Dendritic cell treated with granulocyte-macrophage colony-stimulating factor and Interleukin-4, amounts not matched to agents 40 ng/mL and 50 ng/mL, for 4 days (primary cell): ENCODE results near the gene DCAF15.
"Not testable (repeated sequence)": the region's sequence is repeated elsewhere in the genome, so short reads cannot be mapped to it uniquely, and the experiment has no call there.

Experiments
- H3K27ac Mint-ChIP-seq: one replicate; pipeline ENCODE4 v1.8.0; 2022; ENCODE audit warnings: mild to moderate bottlenecking, mixed read lengths
- H3K27me3 Mint-ChIP-seq: one replicate; pipeline ENCODE4 v1.8.0; 2022; ENCODE audit warnings: mild to moderate bottlenecking, mixed read lengths
- H3K36me3 Mint-ChIP-seq: one replicate; pipeline ENCODE4 v1.8.0; 2022; ENCODE audit warnings: low read depth, mixed read lengths
- H3K4me1 Mint-ChIP-seq: one replicate; pipeline ENCODE4 v1.8.0; 2022; ENCODE audit warnings: low read depth, mixed read lengths
- H3K4me3 Mint-ChIP-seq: one replicate; pipeline ENCODE4 v1.8.0; 2022; ENCODE audit warnings: mild to moderate bottlenecking, moderate library complexity, mixed read lengths
- H3K9me3 Mint-ChIP-seq: one replicate; pipeline ENCODE4 v1.8.0; 2022; ENCODE audit warnings: mixed read lengths
- intact Hi-C: fragments of 100-400 bp; cut with micrococcal nuclease; formaldehyde crosslinking; loops from one replicate; pipeline ENCODE4 v1.15.0; 2022

DCAF15 gene

DNA sequence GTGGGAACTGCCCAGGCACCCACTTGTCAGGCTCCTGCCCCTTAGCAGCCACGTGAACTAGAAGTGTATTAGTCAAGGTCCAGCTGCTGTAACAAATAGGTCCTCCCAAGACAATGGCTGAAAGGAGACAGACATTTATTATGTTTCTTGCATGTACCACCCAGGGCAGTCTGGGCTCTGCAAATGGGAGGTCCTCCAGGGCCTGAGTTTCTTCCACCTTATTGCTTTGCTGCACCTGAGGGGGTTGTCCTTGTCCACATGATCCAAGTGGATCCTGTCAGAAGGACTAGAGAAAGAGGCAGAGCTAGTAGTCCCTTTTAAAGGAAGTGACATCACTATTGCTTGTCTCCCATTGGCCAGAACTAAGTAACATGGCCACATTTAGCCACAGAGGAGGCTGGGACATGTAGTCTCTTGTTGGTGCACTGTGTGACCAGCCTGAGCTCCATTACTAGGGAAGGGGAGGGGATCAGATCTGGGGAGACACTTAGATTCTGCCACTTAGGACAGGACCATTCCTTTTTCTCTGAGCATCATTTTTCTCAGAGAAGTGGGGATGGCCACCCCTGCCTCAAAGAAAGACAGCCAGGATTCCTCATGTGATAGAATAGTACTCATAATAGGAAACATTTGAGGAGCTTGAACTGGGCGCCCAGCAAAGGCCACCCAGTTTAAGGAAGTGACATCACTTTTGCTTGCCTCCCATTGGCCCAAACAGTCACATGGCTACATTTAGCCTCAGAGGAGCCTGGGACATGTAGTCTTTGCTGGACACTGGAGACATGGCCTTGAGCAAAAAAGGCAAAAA is 31.2 kb upstream of the DCAF15 start:
- H3K27ac Mint-ChIP-seq = no peak overlapping the region
- peaks cover 3% of the 10 kb centered on the region for H3K4me1 Mint-ChIP-seq
- no peaks in the 10 kb centered on the region for H3K9me3 Mint-ChIP-seq
- peaks cover 2% of the 10 kb centered on the region for H3K27me3 Mint-ChIP-seq
- intact Hi-C loops = no loop called here
- H3K4me3 Mint-ChIP-seq = no peak overlapping the region
- peaks cover 86% of the 10 kb centered on the region for H3K36me3 Mint-ChIP-seq

DNA sequence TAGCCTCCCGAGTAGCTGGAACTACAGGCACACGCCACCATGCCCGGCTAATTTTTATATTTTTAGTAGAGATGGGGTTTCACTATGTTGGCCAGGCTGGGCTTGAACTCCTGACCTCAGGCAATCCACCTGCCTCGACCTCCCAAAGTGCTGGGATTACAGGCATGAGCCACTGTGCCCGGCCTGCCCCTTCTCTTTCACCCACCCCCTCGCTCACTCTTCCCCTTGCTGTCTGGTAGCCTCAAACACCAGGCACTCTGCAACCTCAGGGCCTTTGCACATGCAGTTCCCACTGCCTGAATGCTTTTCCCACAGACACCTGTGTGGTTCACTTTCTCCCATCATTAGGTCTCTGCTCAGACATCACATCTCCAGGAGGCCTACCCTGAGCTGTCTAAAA is 30.2 kb upstream of the DCAF15 start:
- intact Hi-C loops, H3K9me3 Mint-ChIP-seq, H3K27ac Mint-ChIP-seq, H3K4me3 Mint-ChIP-seq, H3K27me3 Mint-ChIP-seq: not testable (repeated sequence)
- H3K4me1 Mint-ChIP-seq = peaks cover 12% of the 10 kb centered on the region
- peaks cover 94% of the 10 kb centered on the region for H3K36me3 Mint-ChIP-seq

DNA sequence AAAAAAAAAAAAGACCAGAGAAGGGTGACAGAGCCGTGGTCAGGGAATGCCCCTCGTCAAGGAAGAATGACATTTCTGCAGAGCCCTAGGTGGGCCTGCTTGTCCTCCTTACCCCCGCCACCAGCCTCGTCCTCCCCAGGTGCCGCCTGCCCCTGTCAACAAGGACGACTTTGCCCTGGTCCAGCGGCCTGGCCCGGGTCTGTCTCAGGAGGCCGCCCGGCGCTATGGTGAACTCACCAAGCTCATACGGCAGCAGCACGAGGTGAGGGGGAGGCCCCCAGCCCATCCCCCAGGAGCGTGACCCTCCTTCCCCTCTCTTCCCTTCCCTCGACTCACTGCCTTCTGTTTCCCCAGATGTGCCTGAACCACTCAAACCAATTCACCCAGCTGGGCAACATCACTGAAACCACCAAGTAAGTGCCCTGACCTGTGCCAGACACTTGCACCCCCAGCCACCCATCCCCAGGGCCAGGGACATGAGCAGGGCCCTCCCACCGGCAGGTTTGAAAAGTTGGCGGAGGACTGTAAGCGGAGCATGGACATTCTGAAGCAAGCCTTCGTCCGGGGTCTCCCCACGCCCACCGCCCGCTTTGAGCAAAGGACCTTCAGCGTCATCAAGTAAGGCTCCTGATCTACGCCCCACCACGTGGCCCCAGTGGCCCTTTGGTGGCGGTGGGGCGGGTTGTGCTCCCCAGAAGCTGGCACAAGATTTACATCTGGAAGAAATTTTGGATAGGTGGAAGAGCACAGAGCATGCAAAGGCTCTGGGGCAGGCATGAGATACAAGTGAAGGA is 28.9 kb upstream of the DCAF15 start:
- peaks cover 100% of the 10 kb centered on the region for H3K36me3 Mint-ChIP-seq
- H3K4me3 Mint-ChIP-seq = no peak overlapping the region
- intact Hi-C loops = no loop called here
- no peaks in the 10 kb centered on the region for H3K9me3 Mint-ChIP-seq
- H3K27me3 Mint-ChIP-seq = peaks cover 2% of the 10 kb centered on the region
- peaks cover 17% of the 10 kb centered on the region for H3K4me1 Mint-ChIP-seq
- H3K27ac Mint-ChIP-seq = no peak overlapping the region

DNA sequence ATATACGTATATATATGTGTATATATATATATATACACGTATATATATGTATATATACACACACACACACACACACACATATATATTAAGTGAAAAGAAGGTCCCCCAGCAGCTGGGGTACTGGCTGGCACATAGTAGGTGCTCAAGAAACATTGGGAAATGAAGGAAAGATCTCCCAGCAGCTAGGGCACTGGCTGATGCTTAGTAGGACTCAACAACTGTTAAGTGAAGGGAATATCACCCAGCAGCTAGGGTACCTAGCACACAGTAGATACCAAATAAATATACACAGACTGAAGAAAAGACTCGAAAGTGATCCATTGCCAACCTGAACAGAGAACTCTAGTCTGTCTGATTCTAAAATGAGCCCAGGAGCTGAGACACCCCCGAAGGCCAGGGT is 26.3 kb upstream of the DCAF15 start:
- peaks cover 96% of the 10 kb centered on the region for H3K36me3 Mint-ChIP-seq
- H3K9me3 Mint-ChIP-seq = no peaks in the 10 kb centered on the region
- intact Hi-C loops = no loop called here
- H3K4me1 Mint-ChIP-seq = peaks cover 17% of the 10 kb centered on the region
- H3K27ac Mint-ChIP-seq = peak overlapping the region; percentile 46
- H3K4me3 Mint-ChIP-seq = no peak overlapping the region
- H3K27me3 Mint-ChIP-seq = peaks cover 2% of the 10 kb centered on the region

DNA sequence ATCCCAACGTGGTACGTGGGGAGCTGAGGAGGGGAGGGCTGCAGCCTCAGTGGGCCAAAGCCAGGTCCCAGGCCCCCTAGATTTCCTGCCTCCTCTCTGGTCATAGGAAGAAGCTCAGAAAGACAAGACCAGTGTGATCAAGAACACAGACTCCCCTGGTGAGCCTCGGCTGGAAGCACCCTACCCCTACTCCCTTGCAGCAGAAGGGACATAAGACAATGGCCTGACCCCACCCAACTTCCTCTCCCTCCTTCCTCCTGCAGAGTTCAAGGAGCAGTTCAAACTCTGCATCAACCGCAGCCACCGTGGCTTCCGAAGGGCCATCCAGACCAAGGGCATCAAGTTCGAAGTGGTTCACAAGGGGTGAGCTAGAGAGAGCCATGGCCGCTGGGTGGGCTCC is 25.6 kb upstream of the DCAF15 start:
- Mint-ChIP-seq H3K36me3 (peaks cover 96% of the 10 kb centered on the region), H3K9me3 (no peaks in the 10 kb centered on the region), H3K4me1 (peaks cover 17% of the 10 kb centered on the region), H3K4me3 (no peak overlapping the region), H3K27me3 (peaks cover 2% of the 10 kb centered on the region), H3K27ac (peak overlapping the region; percentile 46)
- intact Hi-C loops = no loop called here

DNA sequence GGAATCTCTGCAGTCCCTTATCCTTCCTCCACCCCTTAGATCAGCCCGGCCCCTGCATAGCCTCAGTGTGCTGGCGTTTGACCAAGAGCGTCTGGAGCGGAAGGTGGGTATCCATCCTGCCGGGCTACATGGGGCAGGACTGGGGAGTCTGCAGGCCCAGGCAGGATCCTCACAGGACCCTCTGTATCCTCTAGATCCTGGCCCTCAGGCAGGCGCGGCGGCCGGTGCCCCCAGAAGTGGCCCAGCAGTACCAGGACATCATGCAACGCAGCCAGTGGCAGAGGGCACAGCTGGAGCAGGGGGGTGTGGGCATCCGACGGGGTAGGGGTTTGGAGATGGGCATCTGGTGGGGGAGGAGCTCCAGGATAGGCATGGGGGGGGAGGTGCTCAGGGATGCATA is 23.0 kb upstream of the DCAF15 start:
- intact Hi-C loops = no loop called here
- Mint-ChIP-seq H3K36me3 (peaks cover 76% of the 10 kb centered on the region), H3K27me3 (peaks cover 9% of the 10 kb centered on the region), H3K27ac (no peak overlapping the region), H3K9me3 (no peaks in the 10 kb centered on the region), H3K4me3 (no peak overlapping the region), H3K4me1 (peaks cover 17% of the 10 kb centered on the region)

DNA sequence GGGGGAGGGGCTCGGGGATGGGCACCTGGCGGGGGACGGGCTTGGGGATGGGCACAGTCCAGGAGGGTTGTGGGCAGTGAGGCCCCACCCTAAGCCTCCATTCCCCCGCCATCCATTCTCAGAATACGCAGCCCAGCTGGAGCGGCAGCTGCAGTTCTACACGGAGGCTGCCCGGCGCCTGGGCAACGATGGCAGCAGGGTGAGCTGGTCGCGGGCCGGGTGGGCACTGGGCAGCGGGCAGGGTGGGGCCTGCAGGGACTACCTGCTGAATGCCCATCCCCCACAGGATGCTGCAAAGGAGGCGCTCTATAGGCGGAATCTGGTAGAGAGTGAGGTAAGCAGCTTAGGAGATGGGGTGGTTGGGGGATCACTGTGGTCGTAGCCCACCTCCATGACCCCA is 22.4 kb upstream of the DCAF15 start:
- Mint-ChIP-seq H3K4me3 (no peak overlapping the region), H3K27me3 (peaks cover 10% of the 10 kb centered on the region), H3K4me1 (peaks cover 17% of the 10 kb centered on the region), H3K36me3 (peaks cover 70% of the 10 kb centered on the region), H3K9me3 (no peaks in the 10 kb centered on the region), H3K27ac (no peak overlapping the region)
- intact Hi-C loops = no loop called here

DNA sequence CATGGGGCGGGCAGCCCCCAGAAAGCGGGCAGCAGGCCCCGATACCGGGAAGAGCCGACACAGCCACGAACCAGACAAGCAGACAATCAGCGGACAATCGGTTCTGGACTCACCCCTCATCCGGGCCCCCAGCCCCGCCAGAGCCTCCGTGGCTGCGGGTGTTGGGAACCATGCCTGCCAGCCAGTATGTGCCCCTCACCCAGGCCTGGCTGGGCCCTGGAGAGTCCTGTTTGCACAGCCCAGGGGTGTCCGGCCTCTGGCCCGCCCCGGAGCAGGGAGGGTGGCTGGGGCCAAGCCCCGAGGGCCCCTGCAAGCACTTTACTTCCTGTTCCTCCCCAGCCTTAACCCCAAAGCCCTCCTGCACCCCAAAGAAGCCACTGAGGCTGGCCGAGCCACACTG is 21.9 kb upstream of the DCAF15 start:
- peaks cover 10% of the 10 kb centered on the region for H3K27me3 Mint-ChIP-seq
- intact Hi-C loops = no loop called here

DNA sequence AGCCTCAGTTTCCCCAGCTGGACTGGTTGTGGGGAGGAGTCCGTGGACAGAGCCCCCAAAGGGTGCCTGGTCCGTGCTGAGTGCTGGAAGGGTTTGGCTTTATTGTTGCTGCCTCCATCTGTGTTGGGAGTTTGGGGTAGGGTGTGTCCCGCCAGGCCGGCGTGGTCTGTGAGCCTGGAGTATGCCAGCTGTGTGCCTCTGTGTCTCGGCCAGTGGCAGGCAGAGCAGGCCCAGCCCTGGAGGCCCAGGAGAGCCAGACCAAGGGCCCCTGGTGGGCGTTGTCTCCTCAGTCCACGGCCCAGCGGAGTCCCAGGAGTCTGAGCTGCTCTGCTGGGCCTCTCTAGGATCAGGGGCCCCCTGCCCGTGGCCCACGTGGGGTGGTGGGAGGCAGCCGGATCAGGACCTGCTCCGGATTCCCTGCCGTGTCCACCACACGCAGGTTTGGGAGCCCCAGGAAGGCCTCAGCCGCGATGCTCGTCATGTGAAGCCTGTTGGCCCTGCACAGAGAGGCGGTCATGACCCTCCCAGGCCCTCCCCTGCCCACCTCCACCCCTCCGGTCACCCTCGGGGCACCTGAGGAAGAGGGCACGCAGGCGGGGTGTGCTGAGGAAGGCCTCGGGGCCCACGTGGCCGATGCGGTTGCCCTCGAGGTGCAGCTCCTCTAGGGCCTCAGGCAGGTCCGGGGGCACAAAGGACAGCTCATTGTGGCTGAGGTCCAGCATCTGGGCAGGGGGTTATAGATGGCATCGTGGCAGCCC is 20.7 kb upstream of the DCAF15 start:
- intact Hi-C loops = no loop called here
- Mint-ChIP-seq H3K27ac (no peak overlapping the region), H3K27me3 (peaks cover 12% of the 10 kb centered on the region), H3K4me3 (no peak overlapping the region), H3K4me1 (peaks cover 10% of the 10 kb centered on the region), H3K9me3 (no peaks in the 10 kb centered on the region), H3K36me3 (peaks cover 54% of the 10 kb centered on the region)

More for the DNA sequence above, 21.9 kb upstream of the DCAF15 start:
- Mint-ChIP-seq H3K27ac (no peak overlapping the region), H3K4me3 (no peak overlapping the region), H3K36me3 (peaks cover 65% of the 10 kb centered on the region), H3K4me1 (peaks cover 17% of the 10 kb centered on the region), H3K9me3 (no peaks in the 10 kb centered on the region)

DNA sequence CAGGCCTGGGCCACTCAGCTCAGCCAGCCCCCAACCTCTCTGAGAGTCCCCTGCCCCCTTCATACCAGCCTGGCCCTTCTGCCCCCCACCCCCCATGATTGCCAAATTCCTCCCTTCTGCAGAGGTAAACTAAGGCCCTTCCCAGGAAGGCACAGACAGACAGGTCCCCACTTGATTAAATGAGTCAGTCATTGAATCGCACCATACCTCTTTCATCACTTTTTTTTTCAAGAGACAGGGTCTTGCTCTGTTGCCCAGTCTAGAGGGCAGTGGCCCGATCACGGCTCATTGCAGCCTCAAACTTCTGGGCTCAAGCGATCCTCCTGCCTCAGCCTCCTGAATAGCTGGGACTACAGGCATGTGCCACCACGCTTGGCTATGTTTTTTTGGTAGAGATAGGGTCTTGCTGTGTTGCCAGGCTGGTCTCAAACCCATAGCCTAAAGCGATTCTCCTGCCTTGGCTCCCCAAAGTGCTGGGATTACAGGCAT is 20.1 kb upstream of the DCAF15 start:
- H3K36me3 Mint-ChIP-seq = peaks cover 48% of the 10 kb centered on the region
- peaks cover 4% of the 10 kb centered on the region for H3K4me1 Mint-ChIP-seq
- no peak overlapping the region for H3K27ac Mint-ChIP-seq
- H3K9me3 Mint-ChIP-seq = no peaks in the 10 kb centered on the region
- peaks cover 12% of the 10 kb centered on the region for H3K27me3 Mint-ChIP-seq
- intact Hi-C loops = no loop called here
- no peak overlapping the region for H3K4me3 Mint-ChIP-seq

DNA sequence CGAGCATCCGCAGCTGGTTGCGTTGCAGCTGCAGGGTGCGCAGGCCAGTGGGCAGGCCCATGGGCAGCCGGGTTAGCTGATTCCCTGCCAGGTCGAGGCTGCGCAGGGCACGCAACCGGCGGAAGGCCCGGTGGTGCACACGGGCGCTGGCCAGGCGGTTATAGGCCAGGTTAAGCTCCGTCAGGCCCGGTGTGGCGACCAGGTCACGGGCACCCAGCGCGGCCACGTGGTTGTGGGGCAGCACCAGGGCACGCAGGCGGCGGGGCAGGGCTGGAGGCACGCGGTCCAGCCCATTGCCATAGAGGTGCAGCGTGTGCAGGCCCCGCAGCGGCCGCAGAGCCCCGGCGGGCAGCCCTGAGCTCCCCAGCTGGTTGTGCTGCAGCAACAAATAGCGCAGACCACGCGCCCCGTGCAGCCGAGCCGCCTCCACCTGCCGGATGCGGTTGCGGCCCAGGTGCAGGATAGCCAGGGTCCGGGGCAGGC is 19.4 kb upstream of the DCAF15 start:
- Mint-ChIP-seq H3K4me1 (peaks cover 6% of the 10 kb centered on the region), H3K27ac (no peak overlapping the region), H3K36me3 (peaks cover 40% of the 10 kb centered on the region), H3K9me3 (no peaks in the 10 kb centered on the region), H3K4me3 (no peak overlapping the region), H3K27me3 (peaks cover 20% of the 10 kb centered on the region)
- intact Hi-C loops = no loop called here

DNA sequence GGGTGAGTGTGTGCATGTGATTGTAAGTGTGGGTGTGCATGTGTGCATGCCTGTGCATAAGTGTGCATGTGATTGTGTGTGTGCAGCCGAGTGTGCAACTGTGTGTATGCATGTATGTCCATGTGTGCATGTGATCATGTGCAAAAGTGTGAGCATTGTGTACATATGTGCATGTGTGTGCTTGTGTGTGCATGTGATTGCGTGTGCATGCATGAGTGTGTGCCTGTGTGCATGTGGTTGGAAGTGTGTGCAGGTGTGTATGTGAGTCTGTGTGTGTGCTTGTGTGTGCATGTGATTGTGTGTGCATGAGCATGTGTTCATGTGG is 17.6 kb upstream of the DCAF15 start:
- Mint-ChIP-seq H3K4me3 (no peak overlapping the region), H3K27me3 (peaks cover 33% of the 10 kb centered on the region), H3K36me3 (peaks cover 24% of the 10 kb centered on the region), H3K27ac (no peak overlapping the region), H3K9me3 (no peaks in the 10 kb centered on the region), H3K4me1 (peaks cover 6% of the 10 kb centered on the region)
- intact Hi-C loops = no loop called here

DNA sequence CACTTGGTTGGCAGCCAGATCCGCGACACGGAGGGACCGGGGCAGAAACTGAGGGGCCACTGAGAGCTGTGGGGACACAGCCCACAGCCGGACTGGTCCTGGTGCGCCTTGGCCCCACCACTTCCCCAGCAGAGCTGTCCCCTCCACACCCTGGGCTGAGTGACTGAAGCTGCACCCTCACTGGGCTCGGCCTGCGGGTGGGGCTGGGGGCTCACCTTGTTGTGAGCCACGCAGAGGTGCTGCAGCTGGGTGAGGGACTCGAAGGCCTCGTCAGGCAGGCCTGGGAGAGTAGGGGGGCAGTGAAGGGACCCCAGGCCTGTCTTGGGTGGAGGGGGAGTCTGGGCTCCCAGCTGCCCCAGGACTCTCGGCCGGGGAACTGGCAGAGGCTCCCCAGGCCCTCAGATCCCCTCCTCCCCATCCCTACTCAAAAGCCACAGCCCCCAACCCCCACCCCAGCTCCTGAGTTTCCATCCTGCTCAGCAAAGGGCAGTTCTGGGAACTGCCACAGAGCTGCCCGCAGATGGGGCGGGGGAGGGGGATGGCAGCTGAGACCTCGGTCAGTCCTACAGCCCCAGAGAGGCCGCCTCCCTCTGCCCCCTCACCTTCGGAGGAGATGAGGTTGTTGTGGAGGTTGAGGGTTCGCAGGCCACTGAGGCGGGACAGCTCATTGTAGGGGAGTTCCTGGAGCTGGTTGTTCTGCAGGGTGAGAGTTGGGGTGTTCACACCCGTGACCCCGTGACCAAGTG is 16.4 kb upstream of the DCAF15 start:
- H3K9me3 Mint-ChIP-seq = no peaks in the 10 kb centered on the region
- peaks cover 33% of the 10 kb centered on the region for H3K27me3 Mint-ChIP-seq
- peaks cover 6% of the 10 kb centered on the region for H3K4me1 Mint-ChIP-seq
- intact Hi-C loops = no loop called here
- peaks cover 14% of the 10 kb centered on the region for H3K36me3 Mint-ChIP-seq
- H3K27ac Mint-ChIP-seq = no peak overlapping the region
- no peak overlapping the region for H3K4me3 Mint-ChIP-seq
